Esophagus (tissue), 2 donors: ENCODE data around the gene MBP. TPM values are rescaled to one million over a fixed set of nuclear protein-coding genes. Genes with fewer than 3 reads are reported as not detected.
A peak's percentile ranks its signal among the peaks of the same experiment; 100 is the strongest.

Source experiments
- H3K27ac ChIP-seq, 2 donors: one replicate each; pipeline ENCODE4 v1.5.1; 2013; ENCODE audit warnings: low read depth in 2 of 2, mild to moderate bottlenecking in 2 of 2, inconsistent platforms in 1 of 2, low read length in 1 of 2, moderate library complexity in 1 of 2
- H3K27me3 ChIP-seq, 2 donors: one replicate each; pipeline ENCODE4 v1.6.1; 2013; ENCODE audit warnings: low read length in 2 of 2, control low read depth in 1 of 2, mild to moderate bottlenecking in 1 of 2; ENCODE audit not compliant: insufficient read depth in 2 of 2, control insufficient read depth in 1 of 2
- H3K36me3 ChIP-seq, 2 donors: one replicate each; pipeline ENCODE4 v1.6.1; 2013; ENCODE audit warnings: low read length in 1 of 2; ENCODE audit not compliant: control insufficient read depth in 2 of 2, insufficient read depth in 2 of 2
- H3K4me1 ChIP-seq, 2 donors: one replicate each; pipeline ENCODE4 v1.6.1; 2013; ENCODE audit warnings: low read length in 1 of 2; ENCODE audit not compliant: control insufficient read depth in 2 of 2, insufficient read depth in 2 of 2
- H3K4me3 ChIP-seq, 2 donors: one replicate each; pipeline ENCODE4 v1.5.1; 2013; ENCODE audit warnings: low read length in 2 of 2, mild to moderate bottlenecking in 2 of 2, low read depth in 1 of 2, moderate library complexity in 1 of 2
- H3K9me3 ChIP-seq, 2 donors: one replicate each; pipeline ENCODE4 v1.6.1; 2013; ENCODE audit warnings: mild to moderate bottlenecking in 2 of 2, low read depth in 1 of 2, low read length in 1 of 2, moderate library complexity in 1 of 2; ENCODE audit not compliant: control insufficient read depth in 2 of 2, insufficient read depth in 1 of 2
- WGBS, 2 donors: extraction: QIAGEN DNeasy Blood & Tissue Kit; methylation state at CpG; one replicate each; pipeline ENCODE4 v1.1.7; 2013; 5-methylcytosine and 5-hydroxymethylcytosine counted together
- polyA plus RNA-seq, 2 donors: library from polyadenylated mRNA; stranded (reverse); fragments of 200-250 nt; gene quantifications; one replicate each; pipeline ENCODE4 v1.2.3, GENCODE V29; 2013
- donor health status: healthy with polysubstance abuse.
- donor health status: Bipolar disorder and iron deficiency.

The MBP gene
- polyA plus RNA-seq, 2 donors, result 9.7 to 10.8 TPM

GRCh38 chr18:77016936-77017335, 115.6 kb downstream of the MBP start:
- no peak overlapping the region for H3K4me3 ChIP-seq
- 91 to 92% methylated on average over 16 of the region's 16 CpGs for WGBS, 2 donors

DNA sequence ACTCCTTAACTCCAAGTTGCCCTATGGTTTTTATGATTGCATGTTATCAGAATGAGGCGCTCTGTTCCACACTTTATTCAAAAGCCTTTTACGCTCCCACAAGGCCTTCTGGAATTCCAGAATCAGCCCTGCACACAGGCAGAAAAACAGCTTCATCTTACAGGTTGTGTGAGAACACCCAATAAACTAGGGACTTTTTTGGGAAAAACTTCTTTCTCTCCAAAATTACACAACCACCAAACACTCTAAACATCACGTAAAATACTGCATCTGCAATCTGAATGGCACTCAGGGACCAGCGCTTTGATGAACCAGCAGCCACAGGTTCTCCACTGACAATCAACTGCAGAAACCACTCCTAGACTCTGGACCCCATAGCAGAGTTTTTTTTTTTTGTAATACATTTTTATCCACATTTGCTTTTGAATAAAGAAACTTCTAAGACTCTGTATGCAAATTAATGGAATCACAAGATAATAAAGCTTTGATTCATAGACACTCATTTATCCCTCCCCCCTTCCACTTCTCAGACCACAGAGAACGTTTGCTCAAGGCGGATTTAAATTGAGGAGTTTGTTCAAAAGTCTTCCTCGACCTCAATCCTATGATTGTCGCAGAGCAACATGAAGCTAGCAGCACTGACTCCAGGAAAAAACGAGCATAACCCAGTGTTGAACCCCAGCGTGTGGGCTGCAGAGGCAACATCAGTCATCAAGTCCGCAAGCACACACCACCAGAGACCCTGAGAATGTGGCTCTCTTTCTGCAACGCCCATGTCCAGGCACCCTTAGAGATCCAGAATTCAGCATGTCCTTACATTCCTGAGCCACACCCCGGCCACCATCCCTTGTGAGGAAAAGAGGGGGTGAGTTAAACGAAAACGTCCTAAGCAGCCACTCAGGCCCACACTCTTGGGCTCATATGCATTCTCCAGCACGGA, 116.5 kb downstream of the MBP start:
- WGBS, 2 donors, result 86 to 87% methylated on average over 16 of the region's 16 CpGs
- no peaks in the 10 kb centered on the region for H3K4me1 ChIP-seq
- no peaks in the 10 kb centered on the region for H3K27me3 ChIP-seq
- no peak overlapping the region for H3K27ac ChIP-seq
- peaks cover 0 to 12% of the 10 kb centered on the region in 2 donors for H3K36me3 ChIP-seq
- H3K4me3 ChIP-seq, result no peak overlapping the region
- no peaks in the 10 kb centered on the region for H3K9me3 ChIP-seq

More at GRCh38 chr18:77016936-77017335, 115.6 kb downstream of the MBP start:
- no peak overlapping the region for H3K27ac ChIP-seq
- H3K9me3 ChIP-seq, result no peaks in the 10 kb centered on the region
- no peaks in the 10 kb centered on the region for H3K27me3 ChIP-seq
- no peaks in the 10 kb centered on the region for H3K4me1 ChIP-seq
- peaks cover 0 to 12% of the 10 kb centered on the region in 2 donors for H3K36me3 ChIP-seq

DNA sequence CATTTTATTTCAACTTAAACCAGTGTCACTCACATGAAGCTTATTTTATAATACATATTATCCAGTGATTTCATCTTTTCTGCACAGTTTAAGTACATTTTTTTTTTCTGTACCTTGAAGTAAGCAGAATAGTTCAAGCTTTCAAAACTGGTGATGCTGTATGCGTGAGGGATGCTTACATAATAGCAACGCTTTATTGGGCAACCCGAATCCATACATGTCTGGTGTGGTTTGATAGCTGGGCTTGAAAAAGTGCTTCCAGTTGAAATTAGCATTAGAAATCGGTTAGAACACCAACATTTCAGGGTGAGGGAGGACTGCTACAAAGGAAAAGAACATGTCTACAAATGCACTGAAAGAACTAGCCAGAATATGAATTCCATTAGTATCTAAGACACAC, 117.4 kb downstream of the MBP start:
- WGBS, 2 donors, result 83 to 84% methylated on average over 4 of the region's 4 CpGs
- Histone ChIP-seq H3K27me3 (no peaks in the 10 kb centered on the region), H3K36me3 (peaks cover 0 to 12% of the 10 kb centered on the region in 2 donors), H3K4me1 (no peaks in the 10 kb centered on the region), H3K9me3 (no peaks in the 10 kb centered on the region), H3K27ac (no peak overlapping the region), H3K4me3 (no peak overlapping the region)

- no peaks in the 10 kb centered on the region for H3K27me3 ChIP-seq
- H3K4me3 ChIP-seq, result no peak overlapping the region
- H3K4me1 ChIP-seq, result no peaks in the 10 kb centered on the region
- 82 to 85% methylated on average over 5 of the region's 5 CpGs for WGBS, 2 donors
- H3K9me3 ChIP-seq, result no peaks in the 10 kb centered on the region
- H3K36me3 ChIP-seq, result peaks cover 0 to 14% of the 10 kb centered on the region in 2 donors
- no peak overlapping the region for H3K27ac ChIP-seq
These were observed 118.0 kb downstream of the MBP start for GRCh38 chr18:77014538-77014937.

- no peaks in the 10 kb centered on the region for H3K9me3 ChIP-seq
- H3K4me3 ChIP-seq, result no peak overlapping the region
- no peaks in the 10 kb centered on the region for H3K4me1 ChIP-seq
- H3K36me3 ChIP-seq, result peaks cover 0 to 17% of the 10 kb centered on the region in 2 donors
- no peaks in the 10 kb centered on the region for H3K27me3 ChIP-seq
- WGBS, 2 donors, result 79 to 81% methylated on average over 17 to 18 of the region's 18 CpGs
- H3K27ac ChIP-seq, result peak overlapping the region in 1 of 2 donors; percentile 3
These were observed 118.6 kb downstream of the MBP start for GRCh38 chr18:77013811-77014521.

DNA sequence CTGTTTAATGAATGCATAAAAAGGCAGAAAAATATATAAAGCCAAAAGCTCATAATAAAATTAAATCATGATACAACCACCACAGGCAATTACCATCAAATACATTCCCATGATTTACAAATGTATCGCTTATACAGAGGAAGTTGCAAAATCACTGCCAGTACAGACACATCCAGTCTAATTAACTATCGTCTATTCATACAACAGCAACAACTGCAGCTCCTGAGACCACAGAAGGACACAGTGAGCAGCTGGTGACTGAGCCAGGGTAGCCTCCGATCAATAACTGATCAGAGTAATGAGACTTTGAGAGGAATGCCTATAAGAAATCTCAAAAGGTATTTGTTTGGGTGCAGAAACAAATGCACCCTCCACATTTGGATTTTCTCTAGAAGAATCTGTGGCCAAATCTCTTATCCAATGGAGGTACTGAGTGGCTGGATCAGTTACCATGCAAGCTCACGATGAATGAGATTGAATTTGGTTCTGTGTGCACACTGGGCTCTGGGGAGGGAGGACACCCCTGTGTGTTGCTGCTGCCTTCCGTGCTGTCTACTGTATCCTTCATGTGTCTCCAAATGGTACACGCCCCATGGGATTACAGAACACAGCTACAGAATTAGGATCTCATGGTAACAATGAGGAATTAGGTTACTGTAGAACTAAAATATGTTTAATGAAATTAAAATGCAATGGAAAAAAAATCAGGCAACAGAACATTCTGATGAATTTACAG, 119.6 kb downstream of the MBP start:
- 75 to 84% methylated on average over 6 of the region's 6 CpGs for WGBS, 2 donors
- Histone ChIP-seq H3K36me3 (peaks cover 0 to 17% of the 10 kb centered on the region in 2 donors), H3K9me3 (no peaks in the 10 kb centered on the region), H3K27me3 (no peaks in the 10 kb centered on the region), H3K4me1 (no peaks in the 10 kb centered on the region), H3K4me3 (no peak overlapping the region), H3K27ac (no peak overlapping the region)

DNA sequence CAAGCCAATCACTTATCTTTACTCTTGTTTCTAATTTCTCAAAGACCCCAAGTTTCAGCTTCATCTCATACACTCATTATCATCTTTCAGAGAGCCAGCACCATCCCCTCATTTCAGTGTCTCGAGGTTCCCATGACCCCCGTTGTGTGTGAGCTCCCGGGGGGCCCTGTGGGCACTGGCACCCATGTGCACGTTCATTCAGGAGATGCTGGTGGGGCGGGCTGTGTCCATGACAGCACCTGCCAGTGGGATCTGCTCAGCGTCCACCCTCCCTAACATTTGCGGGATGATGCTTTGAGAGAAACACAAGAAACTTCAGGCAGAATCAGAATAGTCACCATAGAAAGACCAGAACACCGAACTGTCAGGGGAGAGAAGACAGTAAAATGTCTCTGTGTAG, 120.5 kb downstream of the MBP start:
- H3K4me1 ChIP-seq, result no peaks in the 10 kb centered on the region
- 91 to 94% methylated on average over 8 of the region's 8 CpGs for WGBS, 2 donors
- no peaks in the 10 kb centered on the region for H3K27me3 ChIP-seq
- no peaks in the 10 kb centered on the region for H3K9me3 ChIP-seq
- peaks cover 0 to 14% of the 10 kb centered on the region in 2 donors for H3K36me3 ChIP-seq
- no peak overlapping the region for H3K4me3 ChIP-seq
- H3K27ac ChIP-seq, result no peak overlapping the region

GRCh38 chr18:77009675-77010074, 122.9 kb downstream of the MBP start:
- Histone ChIP-seq H3K4me3 (no peak overlapping the region), H3K27ac (no peak overlapping the region), H3K27me3 (no peaks in the 10 kb centered on the region), H3K4me1 (no peaks in the 10 kb centered on the region), H3K36me3 (peaks cover 0 to 10% of the 10 kb centered on the region in 2 donors), H3K9me3 (no peaks in the 10 kb centered on the region)
- WGBS, 2 donors, result 86 to 90% methylated on average over 19 of the region's 19 CpGs

DNA sequence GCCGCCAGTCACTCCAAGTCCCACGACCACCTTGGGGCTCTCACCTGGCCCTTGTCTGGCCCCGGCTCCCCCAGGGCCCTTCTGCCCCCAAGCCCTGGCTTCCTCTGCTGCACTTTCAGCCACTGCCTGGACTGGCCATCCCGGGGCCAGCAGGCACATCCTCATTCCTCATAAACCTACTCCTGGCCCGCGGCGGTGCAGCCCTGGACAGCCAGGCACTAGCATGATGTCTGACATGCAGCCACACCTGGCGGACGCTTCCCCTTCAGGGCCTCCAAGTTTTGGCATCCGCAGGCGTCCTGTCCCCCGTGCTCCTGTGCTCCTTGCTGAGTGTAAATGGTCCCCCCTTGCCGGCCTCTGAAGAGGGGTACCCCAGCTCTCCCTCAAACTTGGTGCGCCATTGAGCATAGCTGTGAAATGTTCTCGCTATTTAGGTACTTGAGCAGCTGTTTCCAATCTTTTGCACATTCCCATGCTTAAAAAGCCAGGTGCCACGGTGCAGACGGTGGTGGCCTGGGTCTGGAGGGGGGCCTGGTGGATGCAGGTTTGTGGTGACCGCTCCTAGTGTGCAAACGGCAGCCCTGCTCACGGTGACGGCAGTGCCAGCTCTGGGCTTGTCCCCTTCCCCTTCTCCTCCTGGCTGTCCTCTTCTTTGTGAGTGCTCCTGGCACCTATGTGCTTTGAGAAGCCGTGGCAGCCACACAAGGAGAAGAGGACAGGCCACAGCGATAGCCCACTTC, 123.8 kb downstream of the MBP start:
- Histone ChIP-seq H3K4me1 (no peaks in the 10 kb centered on the region), H3K27ac (no peak overlapping the region), H3K4me3 (no peak overlapping the region), H3K27me3 (no peaks in the 10 kb centered on the region), H3K9me3 (no peaks in the 10 kb centered on the region), H3K36me3 (peaks cover 0 to 10% of the 10 kb centered on the region in 2 donors)
- 85 to 90% methylated on average over 23 of the region's 23 CpGs for WGBS, 2 donors
